ENCODE data around the gene MAD1L1.

DNA sequence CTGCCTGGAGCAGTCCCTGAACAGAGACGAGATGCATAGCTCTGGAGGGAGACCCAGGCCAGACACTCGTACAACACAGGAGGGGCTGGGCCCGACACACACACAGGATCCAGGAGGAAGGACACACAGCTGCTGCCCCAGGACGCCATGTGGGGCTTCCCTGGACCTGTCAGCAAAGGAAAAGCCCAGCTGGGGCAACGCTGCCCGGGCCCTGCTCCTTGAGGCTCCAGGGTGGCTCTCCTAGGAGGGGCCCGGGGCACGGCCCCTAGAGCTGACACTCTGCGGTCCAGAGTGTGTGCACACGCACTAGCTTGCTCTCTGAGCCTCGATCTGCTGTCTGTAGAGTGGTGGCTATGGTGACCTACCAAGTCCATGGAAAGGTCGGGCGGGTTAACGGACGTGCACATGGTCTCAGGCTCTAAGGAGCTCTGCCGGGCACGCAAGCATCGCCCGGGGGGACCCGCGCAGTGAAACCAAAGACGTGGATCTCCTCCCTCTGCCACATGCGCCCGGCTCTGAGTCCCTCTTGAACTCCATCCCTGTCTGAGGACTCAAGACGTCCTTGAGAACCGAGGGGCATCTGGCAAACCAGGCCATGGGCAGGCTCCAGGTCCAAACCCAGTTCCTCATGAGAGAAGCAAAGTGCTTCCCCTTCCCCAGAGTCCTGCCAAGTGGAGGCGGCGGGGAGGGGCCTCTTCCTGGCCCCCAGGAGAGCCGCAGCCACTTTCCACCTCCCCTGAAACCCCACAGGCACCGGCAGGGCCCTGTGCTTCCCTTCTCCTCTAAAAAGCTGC, 283.7 kb downstream of the MAD1L1 start:
- TF ChIP-seq GATA2 (IDR thresholded peaks at IDR 0.05; ENCODE audit: low read depth, low read length) (no peak), GATA3 (IDR thresholded peaks at IDR 0.05; ENCODE audit: low read depth, low read length) (no peak)
